ENCODE data around the gene HSPBAP1. TPM values are rescaled to one million over a fixed set of nuclear protein-coding genes. Genes with fewer than 3 reads are reported as not detected.
"Not testable (repeated sequence)": the region's sequence is repeated elsewhere in the genome, so short reads cannot be mapped to it uniquely, and the experiment has no call there.

Gene HSPBAP1
- total RNA-seq, 4 donors from 2014 or later, result 7.8 to 21.3 (median 13.3) TPM

DNA sequence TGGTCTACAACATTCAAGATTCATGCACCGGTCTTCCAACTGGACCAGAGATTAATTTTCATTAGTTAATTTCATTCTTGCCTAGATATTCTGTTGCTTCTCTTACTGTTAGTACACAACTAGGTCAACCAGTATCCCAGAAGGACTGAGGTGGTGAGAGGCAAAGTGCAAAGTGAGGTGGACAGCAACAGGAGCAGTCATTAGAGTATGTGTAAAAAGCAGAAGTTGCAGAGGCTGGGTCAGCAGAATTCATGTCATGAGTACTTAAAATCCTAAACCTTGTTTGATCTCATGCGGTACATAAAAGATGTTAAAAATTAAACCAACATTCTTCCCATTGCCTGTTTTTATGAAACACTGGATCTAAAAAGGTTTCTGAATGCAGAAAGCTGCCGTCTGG lies 66.3 kb downstream of the HSPBAP1 start:
- TF ChIP-seq, protein P1, sequence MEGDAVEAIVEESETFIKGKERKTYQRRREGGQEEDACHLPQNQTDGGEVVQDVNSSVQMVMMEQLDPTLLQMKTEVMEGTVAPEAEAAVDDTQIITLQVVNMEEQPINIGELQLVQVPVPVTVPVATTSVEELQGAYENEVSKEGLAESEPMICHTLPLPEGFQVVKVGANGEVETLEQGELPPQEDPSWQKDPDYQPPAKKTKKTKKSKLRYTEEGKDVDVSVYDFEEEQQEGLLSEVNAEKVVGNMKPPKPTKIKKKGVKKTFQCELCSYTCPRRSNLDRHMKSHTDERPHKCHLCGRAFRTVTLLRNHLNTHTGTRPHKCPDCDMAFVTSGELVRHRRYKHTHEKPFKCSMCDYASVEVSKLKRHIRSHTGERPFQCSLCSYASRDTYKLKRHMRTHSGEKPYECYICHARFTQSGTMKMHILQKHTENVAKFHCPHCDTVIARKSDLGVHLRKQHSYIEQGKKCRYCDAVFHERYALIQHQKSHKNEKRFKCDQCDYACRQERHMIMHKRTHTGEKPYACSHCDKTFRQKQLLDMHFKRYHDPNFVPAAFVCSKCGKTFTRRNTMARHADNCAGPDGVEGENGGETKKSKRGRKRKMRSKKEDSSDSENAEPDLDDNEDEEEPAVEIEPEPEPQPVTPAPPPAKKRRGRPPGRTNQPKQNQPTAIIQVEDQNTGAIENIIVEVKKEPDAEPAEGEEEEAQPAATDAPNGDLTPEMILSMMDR (IDR thresholded peaks at IDR 0.05), result no peak
- ATAC-seq (ENCODE audit: low FRiP score) (no peak), DNase-seq (ENCODE audit: low spot score) (no peak)

DNA sequence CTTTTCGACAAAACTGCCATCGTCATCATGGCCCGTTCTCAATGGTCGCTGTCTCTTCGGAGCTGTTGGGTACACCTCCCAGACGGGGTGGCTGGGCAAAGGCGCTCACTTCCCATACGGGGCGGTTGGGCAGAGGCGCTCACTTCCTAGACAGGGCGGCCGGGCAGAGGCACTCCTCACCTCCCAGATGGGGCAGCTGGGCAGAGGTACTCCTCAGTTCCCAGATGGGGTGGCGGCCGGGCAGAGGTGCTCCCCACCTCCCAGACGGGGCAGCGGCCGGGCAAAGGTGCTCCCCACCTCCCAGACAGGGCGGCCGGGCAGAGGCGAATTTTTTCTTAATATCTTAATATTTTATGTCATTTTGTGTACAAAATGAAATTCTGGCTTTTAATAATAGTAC lies 68.5 kb downstream of the HSPBAP1 start:
- TF ChIP-seq, protein P1 (IDR thresholded peaks at IDR 0.05), result no peak
- ATAC-seq (ENCODE audit: low FRiP score) (no peak), DNase-seq (ENCODE audit: low spot score) (no peak)

DNA sequence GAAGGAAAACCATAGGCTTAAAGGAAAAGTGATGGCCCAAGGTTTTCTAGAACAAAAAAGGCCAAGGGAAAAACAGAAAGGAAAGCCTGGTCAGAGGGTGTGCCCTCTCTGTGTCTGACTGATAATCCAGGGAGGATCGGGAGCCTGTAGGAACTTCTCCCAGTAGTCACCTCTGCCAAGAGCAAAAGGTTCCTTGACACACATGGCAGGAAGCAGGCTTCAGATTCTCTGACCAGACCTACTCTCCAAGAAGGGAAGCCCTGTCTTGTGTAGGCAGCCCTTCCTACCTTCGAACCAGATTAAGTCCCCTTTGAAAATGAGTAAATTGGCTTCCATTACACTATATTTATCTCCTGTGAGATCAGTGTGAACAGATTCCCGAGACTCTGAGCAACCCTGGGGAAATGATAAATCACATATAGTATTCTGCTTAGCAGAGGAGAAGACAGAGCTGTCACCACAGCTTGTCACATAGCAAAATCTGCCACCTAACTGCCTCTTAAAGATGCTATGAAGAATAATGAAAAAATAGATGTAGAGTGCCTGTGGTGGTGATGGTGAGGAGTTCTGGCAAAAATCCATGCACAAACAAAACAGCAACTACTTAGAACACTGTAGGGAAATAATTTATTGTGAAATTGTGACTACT lies 74.2 kb downstream of the HSPBAP1 start:
- DNase-seq (ENCODE audit: low spot score) (no peak), ATAC-seq (ENCODE audit: low FRiP score) (no peak)
- TF ChIP-seq, protein P1 (IDR thresholded peaks at IDR 0.05), result no peak

DNA sequence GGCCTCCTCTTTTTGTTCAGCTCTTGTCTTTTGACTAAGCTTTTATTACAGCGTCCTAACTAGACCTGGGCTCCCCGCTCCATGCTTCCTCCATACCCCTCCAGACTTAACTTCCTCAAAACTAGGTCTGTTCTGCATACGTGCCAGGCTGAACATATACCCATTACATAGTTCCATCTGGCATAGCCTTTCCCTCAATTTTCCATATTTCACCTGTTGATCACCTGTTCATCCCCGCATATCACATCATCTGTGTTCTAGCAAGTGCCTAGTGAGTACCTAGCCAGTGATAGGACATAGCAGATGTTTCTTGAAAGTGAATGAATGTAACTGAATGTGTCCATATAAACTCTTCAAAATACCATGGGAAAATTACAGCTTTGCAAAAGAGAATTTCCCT lies 77.0 kb downstream of the HSPBAP1 start:
- ATAC-seq (ENCODE audit: low FRiP score) (no peak), DNase-seq (ENCODE audit: low spot score) (no peak)
- TF ChIP-seq, protein P1 (IDR thresholded peaks at IDR 0.05), result no peak

DNA sequence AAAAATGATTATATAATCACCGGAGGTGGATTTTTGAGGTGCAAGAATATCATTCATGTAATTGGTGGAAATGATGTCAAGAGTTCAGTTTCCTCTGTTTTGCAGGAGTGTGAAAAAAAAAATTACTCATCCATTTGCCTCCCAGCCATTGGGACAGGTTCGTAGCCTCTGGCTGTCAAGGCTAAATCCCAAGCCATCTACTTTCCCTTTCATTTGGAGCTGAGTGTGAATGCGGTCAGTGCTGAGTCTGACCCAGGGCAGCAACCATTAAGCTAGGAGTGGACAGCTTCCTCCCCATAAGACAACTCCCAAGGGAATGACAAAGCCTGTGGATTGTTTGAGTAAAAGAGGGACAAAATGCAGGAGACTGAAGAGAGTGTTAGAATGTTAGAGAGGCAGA lies 79.4 kb downstream of the HSPBAP1 start:
- TF ChIP-seq, protein P1 (IDR thresholded peaks at IDR 0.05), result no peak
- DNase-seq (ENCODE audit: low spot score) (no peak), ATAC-seq (ENCODE audit: low FRiP score) (no peak)

DNA sequence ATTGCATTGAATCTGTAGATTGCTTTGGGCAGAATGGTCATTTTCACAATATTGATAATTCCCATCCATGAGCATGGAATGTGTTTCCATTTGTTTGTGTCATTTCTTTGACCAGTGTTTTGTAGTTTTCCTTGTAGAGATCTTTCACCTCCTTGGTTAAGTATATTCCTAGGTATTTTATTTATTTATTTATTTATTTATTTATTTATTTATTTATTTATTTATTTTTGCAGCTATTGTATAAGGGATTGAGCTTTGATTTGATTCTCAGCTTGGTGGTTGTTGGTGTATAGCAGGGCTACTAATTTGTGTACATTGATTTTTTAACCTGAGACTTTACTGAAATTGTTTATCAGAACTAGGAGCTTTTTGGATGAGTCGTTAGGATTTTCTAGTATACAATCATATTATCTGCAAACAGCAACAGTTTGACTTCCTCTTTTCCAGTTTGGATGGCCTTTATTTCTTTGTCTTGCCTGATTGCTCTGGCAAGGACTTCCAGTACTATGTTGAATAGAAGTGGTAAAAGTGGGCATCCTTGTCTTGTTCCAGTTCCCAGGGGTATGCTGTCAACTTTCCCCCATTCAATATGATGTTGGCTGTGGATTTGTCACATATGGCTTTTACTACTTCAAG lies 82.9 kb downstream of the HSPBAP1 start:
- not testable (repeated sequence) for ATAC-seq (ENCODE audit: low FRiP score); DNase-seq (ENCODE audit: low spot score)

DNA sequence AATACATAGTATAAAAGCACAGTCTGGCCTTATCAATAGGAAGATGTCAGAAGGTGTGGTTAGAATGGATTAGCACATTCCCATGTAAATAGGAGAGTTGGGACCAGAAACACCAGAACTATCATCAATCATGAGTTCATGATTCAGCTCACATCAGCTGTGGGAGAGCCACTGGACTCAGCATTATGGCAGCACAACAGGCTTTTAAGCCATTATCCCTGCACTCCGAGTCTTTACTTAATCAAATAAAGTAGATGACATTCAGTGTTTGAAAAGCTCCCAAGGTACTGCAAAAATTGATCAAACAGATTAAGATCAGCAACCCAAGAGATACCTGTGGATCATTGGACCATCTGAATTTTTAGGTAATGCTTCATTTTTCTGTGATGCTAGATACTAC lies 88.3 kb downstream of the HSPBAP1 start:
- ATAC-seq (ENCODE audit: low FRiP score) (no peak), DNase-seq (ENCODE audit: low spot score) (no peak)
- TF ChIP-seq, protein P1 (IDR thresholded peaks at IDR 0.05), result no peak
